HepG2 (cell line): ENCODE data around the gene STRBP.

Experiments used
- CEBPB ChIP-seq: IDR thresholded peaks from 2 replicates; pipeline ENCODE4 v1.6.1; 2011; ENCODE audit warnings: low read depth, low read length, improper control_type of control experiment, borderline replicate concordance
- JUNB ChIP-seq: sonication (generic); formaldehyde crosslinking; IDR thresholded peaks from 2 replicates; pipeline ENCODE4 v1.8.0; 2022; ENCODE audit warnings: missing genetic modification reagents, mild to moderate bottlenecking, borderline replicate concordance
- MEF2D ChIP-seq: sonication (generic); formaldehyde crosslinking; IDR thresholded peaks from 2 replicates; pipeline ENCODE4 v1.5.1; 2020; ENCODE audit warnings: mild to moderate bottlenecking, missing genetic modification reagents
- MYC ChIP-seq: sonication (generic); formaldehyde crosslinking; IDR thresholded peaks from 2 replicates; pipeline ENCODE4 v1.9.0; 2021; ENCODE audit warnings: missing genetic modification reagents, borderline replicate concordance
- NCOA2 ChIP-seq: sonication (generic); formaldehyde crosslinking; IDR thresholded peaks from 2 replicates; pipeline ENCODE4 v1.8.0; 2022; ENCODE audit warnings: inconsistent platforms
- NFYC ChIP-seq: IDR thresholded peaks from 2 replicates; pipeline ENCODE4 v1.6.1; 2016; ENCODE audit warnings: missing genetic modification reagents, missing compliant biosample characterization
- POLR2A ChIP-seq, 2 experiments: IDR thresholded peaks; 2 replicates each; pipeline ENCODE4 v1.6.1; 2011; ENCODE audit warnings: low read depth in 2 of 2, low read length in 2 of 2, mild to moderate bottlenecking in 1 of 2, moderate library complexity in 1 of 2; ENCODE audit not compliant: insufficient read depth in 1 of 2
- POLR2AphosphoS5 ChIP-seq: IDR thresholded peaks from 2 replicates; pipeline ENCODE4 v1.6.1; 2012; ENCODE audit warnings: low read depth, low read length
- SIN3A ChIP-seq: IDR thresholded peaks from 2 replicates; pipeline ENCODE4 v1.6.1; 2011; ENCODE audit warnings: low read depth, mild to moderate bottlenecking, control low read depth, low read length, borderline replicate concordance
- SRF ChIP-seq: IDR thresholded peaks from 2 replicates; pipeline ENCODE4 v1.6.1; 2011; ENCODE audit warnings: mild to moderate bottlenecking, low read depth, low read length, moderate library complexity
- YY1 ChIP-seq: IDR thresholded peaks from 2 replicates; pipeline ENCODE4 v1.6.1; 2011; ENCODE audit warnings: low read length, low read depth, moderate library complexity, mild to moderate bottlenecking; ENCODE audit not compliant: insufficient read depth, insufficient replicate concordance
- ZFX ChIP-seq: sonication (generic); formaldehyde crosslinking; IDR thresholded peaks from 2 replicates; pipeline ENCODE4 v1.4.0; 2020; ENCODE audit warnings: mild to moderate bottlenecking, low read depth, missing genetic modification reagents, moderate library complexity
- ZNF788 ChIP-seq: sonication (generic); formaldehyde crosslinking; IDR thresholded peaks from 2 replicates; pipeline ENCODE4 v1.5.0; 2020; ENCODE audit warnings: mild to moderate bottlenecking, missing genetic modification reagents, borderline replicate concordance
- TF ChIP-seq, protein P1 (sequence below): sonication (generic); formaldehyde crosslinking; IDR thresholded peaks from 2 replicates; pipeline ENCODE4 v1.5.0; 2020; ENCODE audit warnings: mild to moderate bottlenecking, missing genetic modification reagents, moderate library complexity

DNA sequence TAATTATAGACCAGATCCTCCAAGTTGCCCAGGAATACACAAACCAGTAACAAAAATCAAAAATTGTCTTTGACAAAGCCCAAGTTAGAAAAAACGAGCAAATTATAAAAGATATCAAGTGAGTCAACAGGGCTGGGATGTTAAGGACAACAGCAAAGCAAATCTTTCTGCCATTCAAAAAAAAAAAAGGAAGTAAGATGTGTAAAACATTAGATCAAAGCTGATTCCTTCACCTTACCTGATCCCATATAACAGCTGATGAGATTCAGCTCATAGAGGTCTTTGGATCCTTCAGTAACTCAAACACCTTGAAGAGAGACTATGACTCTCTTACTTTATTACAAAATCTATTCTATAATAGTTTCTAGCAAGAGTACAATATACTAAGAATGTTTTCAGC, 100.9 kb downstream of the STRBP start:
- TF ChIP-seq ZNF788 (CRISPR knock-in tag) (no peak), NFYC (CRISPR knock-in tag) (no peak), SRF (no peak), MYC (CRISPR knock-in tag) (no peak), POLR2A (IDR thresholded peaks at IDR 0.05; ENCODE audit: insufficient read depth in 1 of 2, low read depth in 2 of 2, low read length in 2 of 2) (no peak), NCOA2 (CRISPR knock-in tag) (no peak), JUNB (CRISPR knock-in tag) (no peak), POLR2AphosphoS5 (no peak), ZFX (CRISPR knock-in tag) (no peak), YY1 (no peak), MEF2D (no peak), SIN3A (no peak), CEBPB (no peak)
- TF ChIP-seq, protein P1, sequence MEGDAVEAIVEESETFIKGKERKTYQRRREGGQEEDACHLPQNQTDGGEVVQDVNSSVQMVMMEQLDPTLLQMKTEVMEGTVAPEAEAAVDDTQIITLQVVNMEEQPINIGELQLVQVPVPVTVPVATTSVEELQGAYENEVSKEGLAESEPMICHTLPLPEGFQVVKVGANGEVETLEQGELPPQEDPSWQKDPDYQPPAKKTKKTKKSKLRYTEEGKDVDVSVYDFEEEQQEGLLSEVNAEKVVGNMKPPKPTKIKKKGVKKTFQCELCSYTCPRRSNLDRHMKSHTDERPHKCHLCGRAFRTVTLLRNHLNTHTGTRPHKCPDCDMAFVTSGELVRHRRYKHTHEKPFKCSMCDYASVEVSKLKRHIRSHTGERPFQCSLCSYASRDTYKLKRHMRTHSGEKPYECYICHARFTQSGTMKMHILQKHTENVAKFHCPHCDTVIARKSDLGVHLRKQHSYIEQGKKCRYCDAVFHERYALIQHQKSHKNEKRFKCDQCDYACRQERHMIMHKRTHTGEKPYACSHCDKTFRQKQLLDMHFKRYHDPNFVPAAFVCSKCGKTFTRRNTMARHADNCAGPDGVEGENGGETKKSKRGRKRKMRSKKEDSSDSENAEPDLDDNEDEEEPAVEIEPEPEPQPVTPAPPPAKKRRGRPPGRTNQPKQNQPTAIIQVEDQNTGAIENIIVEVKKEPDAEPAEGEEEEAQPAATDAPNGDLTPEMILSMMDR = no peak
